Muscle of leg (tissue), 11 donors: ENCODE data around the gene TK1. TPM values are rescaled to one million over a fixed set of nuclear protein-coding genes. Genes with fewer than 3 reads are reported as not detected.

ENCODE experiments used
- DNase-seq: peaks from one replicate; pipeline ENCODE4 v3.0.0; 2013
- H3K27ac ChIP-seq: one replicate; pipeline ENCODE4 v1.5.1; 2013; ENCODE audit warnings: mild to moderate bottlenecking, low read length, control low read depth
- H3K27me3 ChIP-seq: one replicate; pipeline ENCODE4 v1.6.1; 2013; ENCODE audit warnings: low read length; ENCODE audit not compliant: control insufficient read depth, insufficient read depth
- H3K36me3 ChIP-seq: one replicate; pipeline ENCODE4 v1.6.1; 2013; ENCODE audit warnings: low read length; ENCODE audit not compliant: control insufficient read depth, insufficient read depth
- H3K4me1 ChIP-seq: one replicate; pipeline ENCODE4 v1.6.1; 2013; ENCODE audit warnings: low read length; ENCODE audit not compliant: control insufficient read depth, insufficient read depth
- H3K4me3 ChIP-seq: one replicate; pipeline ENCODE4 v1.5.1; 2013; ENCODE audit warnings: low read length, control low read depth
- H3K9me3 ChIP-seq: replicated peaks from 2 replicates; pipeline ENCODE4 v1.6.1; 2013; ENCODE audit warnings: low read depth, low read length; ENCODE audit not compliant: control insufficient read depth
- WGBS: methylation state at CpG from one replicate; pipeline ENCODE4 v1.1.5; 2013; ENCODE audit warnings: missing lambda C conversion rate; ENCODE audit not compliant: insufficient coverage; 5-methylcytosine and 5-hydroxymethylcytosine counted together
- polyA plus RNA-seq, 8 donors: library from polyadenylated mRNA; unstranded; fragments of 120-200 nt; gene quantifications; one replicate each; pipeline versions ENCODE4 v1.2.1 to v1.2.3, GENCODE V29; 2013; ENCODE audit warnings: inconsistent platforms in 1 of 8, low replicate concordance in 1 of 8; ENCODE audit not compliant: insufficient read length in 8 of 8, insufficient read depth in 1 of 8
- total RNA-seq: library from RNA; stranded (reverse); fragments of 120-200 nt; gene quantifications from one replicate; pipeline ENCODE4 v1.2.4, GENCODE V29; 2013

TK1 gene
- total and polyA plus RNA-seq, 9 donors = 11.8 to 31.6 (median 27.5) TPM

GRCh38 chr17:78223765-78224164, 36.9 kb upstream of the TK1 start:
- H3K9me3 ChIP-seq = no peaks in the 10 kb centered on the region
- H3K4me1 ChIP-seq = peaks cover 43% of the 10 kb centered on the region
- no peak overlapping the region for H3K4me3 ChIP-seq
- peaks cover 8% of the 10 kb centered on the region for H3K36me3 ChIP-seq
- no peak overlapping the region for H3K27ac ChIP-seq
- no peaks in the 10 kb centered on the region for H3K27me3 ChIP-seq
- 77% methylated on average over 2 of the region's 3 CpGs for WGBS
- no peak for DNase-seq

GRCh38 chr17:78223061-78223460, 36.2 kb upstream of the TK1 start:
- H3K9me3 ChIP-seq = no peaks in the 10 kb centered on the region
- WGBS = 68% methylated on average over 4 of the region's 4 CpGs

GRCh38 chr17:78219396-78220150, 32.7 kb upstream of the TK1 start:
- Histone ChIP-seq H3K27me3 (no peaks in the 10 kb centered on the region), H3K27ac (no peak overlapping the region), H3K36me3 (peaks cover 8% of the 10 kb centered on the region), H3K4me3 (no peak overlapping the region), H3K9me3 (no peaks in the 10 kb centered on the region), H3K4me1 (peaks cover 16% of the 10 kb centered on the region)
- WGBS = 83% methylated on average over 6 of the region's 11 CpGs
- no peak for DNase-seq

More at GRCh38 chr17:78223061-78223460, 36.2 kb upstream of the TK1 start:
- H3K4me1 ChIP-seq = peaks cover 41% of the 10 kb centered on the region
- no peaks in the 10 kb centered on the region for H3K27me3 ChIP-seq
- H3K36me3 ChIP-seq = peaks cover 9% of the 10 kb centered on the region
- DNase-seq = no peak
- peak overlapping the region; percentile 31 for H3K27ac ChIP-seq
- no peak overlapping the region for H3K4me3 ChIP-seq

- H3K27me3 ChIP-seq = no peaks in the 10 kb centered on the region
- peaks cover 4% of the 10 kb centered on the region for H3K36me3 ChIP-seq
- peak overlapping the region; percentile 71 for H3K4me3 ChIP-seq
- no peak overlapping the region for H3K27ac ChIP-seq
- peaks cover 13% of the 10 kb centered on the region for H3K4me1 ChIP-seq
- no peak for DNase-seq
- no peaks in the 10 kb centered on the region for H3K9me3 ChIP-seq
- WGBS = 10% methylated on average over 2 of the region's 5 CpGs
Observed at GRCh38 chr17:78214706-78215061, 27.8 kb upstream of the TK1 start.

GRCh38 chr17:78214016-78214705, 27.3 kb upstream of the TK1 start, which contains the start of gene BIRC5:
BIRC5 (plus strand) TSS chr17:78214253; CDS start chr17:78214317, 64 bp downstream.
- no peaks in the 10 kb centered on the region for H3K27me3 ChIP-seq
- no peaks in the 10 kb centered on the region for H3K9me3 ChIP-seq
- peaks cover 13% of the 10 kb centered on the region for H3K4me1 ChIP-seq
- peak within 1 kb of the TSS; percentile 71 for H3K4me3 ChIP-seq
- peaks cover 4% of the 10 kb centered on the region for H3K36me3 ChIP-seq
- under 1% methylated on average over 60 of the region's 60 CpGs for WGBS
- no peak within 1 kb of the TSS for H3K27ac ChIP-seq
- peak; percentile 93 for DNase-seq

- WGBS = 63% methylated on average over 8 of the region's 11 CpGs
- H3K9me3 ChIP-seq = no peaks in the 10 kb centered on the region
- peaks cover 5% of the 10 kb centered on the region for H3K36me3 ChIP-seq
- H3K27ac ChIP-seq = no peak overlapping the region
- DNase-seq = no peak
- H3K4me3 ChIP-seq = no peak overlapping the region
- H3K27me3 ChIP-seq = no peaks in the 10 kb centered on the region
- H3K4me1 ChIP-seq = peaks cover 9% of the 10 kb centered on the region
Observed at GRCh38 chr17:78211032-78211431, 24.2 kb upstream of the TK1 start.

- no peaks in the 10 kb centered on the region for H3K27me3 ChIP-seq
- no peak overlapping the region for H3K4me3 ChIP-seq
- no peak overlapping the region for H3K27ac ChIP-seq
- WGBS = 84% methylated on average over 6 of the region's 10 CpGs
- DNase-seq = no peak
- H3K36me3 ChIP-seq = peaks cover 10% of the 10 kb centered on the region
- H3K9me3 ChIP-seq = no peaks in the 10 kb centered on the region
- H3K4me1 ChIP-seq = peaks cover 9% of the 10 kb centered on the region
Observed at GRCh38 chr17:78210111-78210510, 23.3 kb upstream of the TK1 start.

- WGBS = 80% methylated on average over 1 of the region's 3 CpGs
- no peak for DNase-seq
- Histone ChIP-seq H3K4me3 (no peak overlapping the region), H3K27me3 (no peaks in the 10 kb centered on the region), H3K36me3 (peaks cover 22% of the 10 kb centered on the region), H3K9me3 (no peaks in the 10 kb centered on the region), H3K4me1 (peaks cover 2% of the 10 kb centered on the region), H3K27ac (no peak overlapping the region)
Observed at GRCh38 chr17:78208486-78208885, 21.6 kb upstream of the TK1 start.

GRCh38 chr17:78206298-78206697, 19.4 kb upstream of the TK1 start:
- Histone ChIP-seq H3K4me3 (no peak overlapping the region), H3K27ac (no peak overlapping the region), H3K9me3 (no peaks in the 10 kb centered on the region), H3K36me3 (peaks cover 29% of the 10 kb centered on the region), H3K27me3 (no peaks in the 10 kb centered on the region), H3K4me1 (peaks cover 2% of the 10 kb centered on the region)
- 79% methylated on average over 3 of the region's 7 CpGs for WGBS
- no peak for DNase-seq

- no peaks in the 10 kb centered on the region for H3K4me1 ChIP-seq
- WGBS = 90% methylated on average over 17 of the region's 17 CpGs
- no peak for DNase-seq
- no peak overlapping the region for H3K27ac ChIP-seq
- H3K9me3 ChIP-seq = no peaks in the 10 kb centered on the region
- no peaks in the 10 kb centered on the region for H3K27me3 ChIP-seq
- no peak overlapping the region for H3K4me3 ChIP-seq
- H3K36me3 ChIP-seq = peaks cover 29% of the 10 kb centered on the region
Observed at GRCh38 chr17:78205124-78205775, 18.4 kb upstream of the TK1 start.
